Measurements from ENCODE around the gene TP53BP2. TPM values are rescaled to one million over a fixed set of nuclear protein-coding genes. Genes with fewer than 3 reads are reported as not detected.
A peak's percentile ranks its signal among the peaks of the same experiment; 100 is the strongest.

Gene TP53BP2
- total and polyA plus RNA-seq, 2 experiments from 2014 or later, result 31.6 to 57.8 TPM

- Histone ChIP-seq H3K36me3 (replicated peaks; ENCODE audit: insufficient read depth, low read depth) (no peaks in the 10 kb centered on the region), H2AFZ (no peak overlapping the region), H3K4me3 (no peak overlapping the region), H3K79me2 (peaks cover 99% of the 10 kb centered on the region), H3K9me3 (ENCODE audit: low read depth) (no peaks in the 10 kb centered on the region), H3K9me2 (replicated peaks; ENCODE audit: insufficient read depth) (no peaks in the 10 kb centered on the region), H4K20me1 (ENCODE audit: insufficient read depth, poor library complexity, severe bottlenecking) (peaks cover 97% of the 10 kb centered on the region), H3K4me1 (ENCODE audit: insufficient read depth) (peaks cover 43% of the 10 kb centered on the region), H3K27me3 (no peaks in the 10 kb centered on the region), H3K27ac (peak overlapping the region; percentile 45), H3K4me2 (peak overlapping the region; percentile 28)
- 69% methylated on average over 3 of the region's 3 CpGs for WGBS (ENCODE audit: low lambda C conversion rate, missing lambda C conversion rate)
- no peak for DNase-seq (ENCODE audit: low spot score)
- no peak for TF ChIP-seq EZH2 (IDR thresholded peaks at IDR 0.05; ENCODE audit: borderline replicate concordance)
- TF ChIP-seq EZH2phosphoT487 (IDR thresholded peaks at IDR 0.05; ENCODE audit: low read depth, severe bottlenecking, unreplicated experiment), result no peak
- TF ChIP-seq CTCF (IDR thresholded peaks at IDR 0.05; ENCODE audit: poor library complexity), result no peak
Observed at GRCh38 chr1:223834660-223835263, 11.0 kb downstream of the TP53BP2 start.

GRCh38 chr1:223833948-223834347 is 11.8 kb downstream of the TP53BP2 start:
- no peak for DNase-seq (ENCODE audit: low spot score)
- H3K27me3 ChIP-seq, result no peaks in the 10 kb centered on the region
- no peaks in the 10 kb centered on the region for H3K9me2 ChIP-seq (replicated peaks; ENCODE audit: insufficient read depth)
- peaks cover 98% of the 10 kb centered on the region for H4K20me1 ChIP-seq (ENCODE audit: insufficient read depth, poor library complexity, severe bottlenecking)
- no peak overlapping the region for H3K27ac ChIP-seq
- H2AFZ ChIP-seq, result no peak overlapping the region
- 87% methylated on average over 2 of the region's 2 CpGs for WGBS (ENCODE audit: low lambda C conversion rate, missing lambda C conversion rate)
- no peak overlapping the region for H3K4me3 ChIP-seq
- H3K4me2 ChIP-seq, result peak overlapping the region; percentile 15
- TF ChIP-seq EZH2phosphoT487 (IDR thresholded peaks at IDR 0.05; ENCODE audit: low read depth, severe bottlenecking, unreplicated experiment) (no peak), CTCF (IDR thresholded peaks at IDR 0.05; ENCODE audit: poor library complexity) (no peak)
- H3K79me2 ChIP-seq, result peaks cover 99% of the 10 kb centered on the region
- H3K4me1 ChIP-seq (ENCODE audit: insufficient read depth), result peaks cover 43% of the 10 kb centered on the region
- H3K36me3 ChIP-seq (replicated peaks; ENCODE audit: insufficient read depth, low read depth), result no peaks in the 10 kb centered on the region
- H3K9me3 ChIP-seq (ENCODE audit: low read depth), result no peaks in the 10 kb centered on the region

GRCh38 chr1:223832637-223832943 is 13.2 kb downstream of the TP53BP2 start:
- Histone ChIP-seq H3K4me3 (no peak overlapping the region), H3K79me2 (peaks cover 99% of the 10 kb centered on the region), H3K4me2 (peak overlapping the region; percentile 43), H3K9me3 (ENCODE audit: low read depth) (no peaks in the 10 kb centered on the region), H3K9me2 (replicated peaks; ENCODE audit: insufficient read depth) (no peaks in the 10 kb centered on the region), H3K36me3 (replicated peaks; ENCODE audit: insufficient read depth, low read depth) (no peaks in the 10 kb centered on the region), H2AFZ (no peak overlapping the region), H3K27ac (peak overlapping the region; percentile 73), H3K27me3 (no peaks in the 10 kb centered on the region), H4K20me1 (ENCODE audit: insufficient read depth, poor library complexity, severe bottlenecking) (peaks cover 96% of the 10 kb centered on the region), H3K4me1 (ENCODE audit: insufficient read depth) (peaks cover 33% of the 10 kb centered on the region)
- WGBS (ENCODE audit: low lambda C conversion rate, missing lambda C conversion rate), result 71% methylated on average over 3 of the region's 3 CpGs
- DNase-seq (ENCODE audit: low spot score), result no peak
- no peak for TF ChIP-seq CTCF (IDR thresholded peaks at IDR 0.05; ENCODE audit: poor library complexity)
- no peak for TF ChIP-seq EZH2 (IDR thresholded peaks at IDR 0.05; ENCODE audit: borderline replicate concordance)
- TF ChIP-seq EZH2phosphoT487 (IDR thresholded peaks at IDR 0.05; ENCODE audit: low read depth, severe bottlenecking, unreplicated experiment), result no peak
